AG09319 (cell line): ENCODE results near the gene FLAD1.

Source experiments
- DNase-seq: peaks from one replicate; pipeline ENCODE4 v3.0.0-alpha.2; 2010; ENCODE audit warnings: low read depth; ENCODE audit errors: extremely low read depth
- TF ChIP-seq, protein P1 (sequence below): IDR thresholded peaks from 2 replicates; pipeline ENCODE4 v1.5.1; 2011; ENCODE audit warnings: low read depth, mild to moderate bottlenecking, inconsistent platforms, low read length, moderate library complexity

The FLAD1 gene

GRCh38 chr1:155000411-155000725 is 17.2 kb downstream of the FLAD1 start:
- TF ChIP-seq, protein P1, sequence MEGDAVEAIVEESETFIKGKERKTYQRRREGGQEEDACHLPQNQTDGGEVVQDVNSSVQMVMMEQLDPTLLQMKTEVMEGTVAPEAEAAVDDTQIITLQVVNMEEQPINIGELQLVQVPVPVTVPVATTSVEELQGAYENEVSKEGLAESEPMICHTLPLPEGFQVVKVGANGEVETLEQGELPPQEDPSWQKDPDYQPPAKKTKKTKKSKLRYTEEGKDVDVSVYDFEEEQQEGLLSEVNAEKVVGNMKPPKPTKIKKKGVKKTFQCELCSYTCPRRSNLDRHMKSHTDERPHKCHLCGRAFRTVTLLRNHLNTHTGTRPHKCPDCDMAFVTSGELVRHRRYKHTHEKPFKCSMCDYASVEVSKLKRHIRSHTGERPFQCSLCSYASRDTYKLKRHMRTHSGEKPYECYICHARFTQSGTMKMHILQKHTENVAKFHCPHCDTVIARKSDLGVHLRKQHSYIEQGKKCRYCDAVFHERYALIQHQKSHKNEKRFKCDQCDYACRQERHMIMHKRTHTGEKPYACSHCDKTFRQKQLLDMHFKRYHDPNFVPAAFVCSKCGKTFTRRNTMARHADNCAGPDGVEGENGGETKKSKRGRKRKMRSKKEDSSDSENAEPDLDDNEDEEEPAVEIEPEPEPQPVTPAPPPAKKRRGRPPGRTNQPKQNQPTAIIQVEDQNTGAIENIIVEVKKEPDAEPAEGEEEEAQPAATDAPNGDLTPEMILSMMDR: no peak
- DNase-seq: no peak

DNA sequence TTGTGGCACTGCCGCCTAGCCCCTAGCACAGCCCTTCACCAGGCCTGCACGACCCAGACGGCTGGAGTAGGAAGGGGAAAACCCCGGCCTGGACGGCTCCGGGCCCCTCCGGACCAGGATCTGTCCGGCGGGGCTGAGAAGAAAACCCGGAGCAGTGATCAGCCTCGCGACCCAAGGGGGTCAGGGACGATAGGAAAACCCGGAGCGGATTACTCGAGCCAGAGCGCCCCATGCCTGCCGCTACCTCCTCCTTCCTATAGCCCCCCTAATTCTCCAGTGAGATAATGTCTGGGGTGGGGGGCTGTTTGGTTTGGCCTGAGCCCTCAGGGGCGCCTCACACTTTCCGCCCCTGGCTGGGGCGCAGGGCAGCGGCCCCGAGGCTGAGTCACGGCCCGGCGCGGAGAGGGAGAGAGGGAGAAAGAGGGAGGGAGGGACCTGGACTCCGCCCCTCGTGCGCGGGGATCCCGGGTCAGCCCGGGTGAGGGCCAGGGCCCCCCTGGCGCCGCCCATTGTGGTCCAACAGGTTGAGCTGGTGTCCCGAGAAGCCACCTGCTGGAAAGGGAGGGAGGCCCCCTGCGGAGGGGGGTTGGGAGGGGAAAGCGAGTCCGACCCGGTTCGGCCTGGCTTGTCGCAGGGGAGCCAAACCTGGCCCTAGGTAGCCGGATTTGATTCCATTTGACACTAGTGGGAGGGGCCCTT is 17.7 kb downstream of the FLAD1 start:
- DNase-seq: no peak
- TF ChIP-seq, protein P1: no peak

DNA sequence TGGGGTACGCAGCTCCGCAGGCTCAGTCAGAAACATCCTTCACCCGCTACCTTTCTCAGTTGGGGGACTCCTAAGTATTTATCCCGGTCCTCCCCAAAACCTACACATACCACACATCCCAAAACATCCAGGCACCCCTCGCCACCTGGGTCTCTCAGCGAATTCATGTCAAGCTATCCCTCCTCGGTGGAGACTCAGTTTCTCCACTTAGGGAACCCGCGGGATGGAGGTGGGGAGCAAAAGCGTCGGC is 18.2 kb downstream of the FLAD1 start:
- DNase-seq: no peak
- TF ChIP-seq, protein P1: no peak

- peak; percentile 98 for DNase-seq
- TF ChIP-seq, protein P1: peak; percentile 65
Measured at GRCh38 chr1:155001675-155002463, 18.7 kb downstream of the FLAD1 start.

DNA sequence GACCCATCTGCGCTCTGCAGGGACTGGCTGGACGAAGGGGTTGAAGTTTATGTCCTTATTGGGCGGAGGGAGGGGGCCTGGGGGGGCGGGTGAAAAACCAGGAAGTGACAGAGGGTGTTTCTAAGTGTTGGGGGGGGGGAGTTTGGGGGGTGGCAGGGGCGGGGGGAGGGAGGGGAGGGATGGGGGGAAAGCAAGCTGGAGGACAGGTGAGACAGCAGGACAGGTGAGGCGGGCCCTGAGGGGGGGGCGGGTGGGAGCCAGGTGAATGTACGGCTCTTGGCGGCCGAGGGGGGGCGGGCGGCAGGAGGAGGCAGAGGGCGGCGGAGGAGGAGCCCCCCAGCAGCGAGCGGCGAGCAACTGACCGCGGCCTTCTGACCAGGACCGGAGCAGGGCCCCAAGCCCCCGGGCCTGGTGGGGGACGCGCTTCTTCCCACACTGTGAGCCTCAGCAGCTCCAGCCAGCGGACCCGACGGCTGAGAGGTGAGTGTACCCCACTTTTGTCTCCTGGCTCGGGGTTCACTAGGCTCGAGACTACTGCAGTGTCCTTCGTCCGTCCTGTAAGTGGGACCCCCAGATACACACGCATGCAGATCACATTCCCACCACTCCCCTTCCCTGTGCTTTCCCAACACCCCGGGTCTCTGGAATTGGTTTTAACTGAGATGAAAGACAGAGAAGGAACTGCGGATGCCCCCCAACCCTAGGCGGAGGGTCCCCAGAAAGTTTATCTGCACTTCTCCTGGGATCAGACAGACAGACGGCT is 19.5 kb downstream of the FLAD1 start, which contains the start of gene ZBTB7B:
Gene ZBTB7B, plus strand, starts transcription at position 339 of the 763 bp plus-strand sequence. CDS start 11,859 bp downstream, outside the sequence.
- DNase-seq: no peak
- TF ChIP-seq, protein P1: no peak; the same call in 1 of the 2 replicates

- TF ChIP-seq, protein P1: no peak
- DNase-seq: no peak
Measured at GRCh38 chr1:155003227-155003765, 20.2 kb downstream of the FLAD1 start.
